Lower lobe of right lung (tissue), 2 donors: ENCODE measurements around the gene RIPK3. TPM values are rescaled to one million over a fixed set of nuclear protein-coding genes. Genes with fewer than 3 reads are reported as not detected.

Experiments
- ATAC-seq, 2 donors: fragments of 200-7000 bp; cut with Tn5 transposase; one replicate each; pipeline ENCODE4 v1.9.1; 2020 to 2022; ENCODE audit warnings: mild to moderate bottlenecking in 2 of 2, moderate library complexity in 2 of 2
- DNase-seq: peaks from one replicate; pipeline ENCODE4 v3.0.0-alpha.2; 2020
- H3K27ac ChIP-seq: fragments of 200-600 bp; one replicate; pipeline ENCODE4 v1.8.0; 2022
- H3K27me3 ChIP-seq: fragments of 200-600 bp; one replicate; pipeline ENCODE4 v1.8.0; 2022; ENCODE audit warnings: low read depth
- H3K36me3 ChIP-seq: fragments of 200-600 bp; one replicate; pipeline ENCODE4 v1.8.0; 2022; ENCODE audit warnings: mild to moderate bottlenecking
- H3K4me1 ChIP-seq: fragments of 200-600 bp; one replicate; pipeline ENCODE4 v1.8.0; 2022
- H3K4me3 ChIP-seq: fragments of 200-600 bp; one replicate; pipeline ENCODE4 v1.8.0; 2022; ENCODE audit warnings: mild to moderate bottlenecking
- H3K9me3 ChIP-seq: fragments of 200-600 bp; one replicate; pipeline ENCODE4 v1.8.0; 2022
- CTCF ChIP-seq: fragments of 200-600 bp; IDR thresholded peaks from one replicate; pipeline ENCODE4 v1.8.0; 2022; ENCODE audit warnings: antibody characterized with exemption, mild to moderate bottlenecking
- intact Hi-C: fragments of 100-400 bp; cut with DNase I; formaldehyde crosslinking; loops from one replicate; pipeline ENCODE4 v1.11.0; 2022
- total RNA-seq: library from RNA; stranded (reverse); fragmentation: NEBNext Ultra II Directional; extraction: Animal tissue kit (Norgen Biotek cat#: 25700); gene quantifications from one replicate; pipeline ENCODE4 v1.2.1, GENCODE V29; 2021
- donor health status: DM: no; HTN: yes; CAD: no; lungs with severe emphysema.

The RIPK3 gene
- total RNA-seq, 1 donor from 2014 or later = 27.9 TPM

DNA sequence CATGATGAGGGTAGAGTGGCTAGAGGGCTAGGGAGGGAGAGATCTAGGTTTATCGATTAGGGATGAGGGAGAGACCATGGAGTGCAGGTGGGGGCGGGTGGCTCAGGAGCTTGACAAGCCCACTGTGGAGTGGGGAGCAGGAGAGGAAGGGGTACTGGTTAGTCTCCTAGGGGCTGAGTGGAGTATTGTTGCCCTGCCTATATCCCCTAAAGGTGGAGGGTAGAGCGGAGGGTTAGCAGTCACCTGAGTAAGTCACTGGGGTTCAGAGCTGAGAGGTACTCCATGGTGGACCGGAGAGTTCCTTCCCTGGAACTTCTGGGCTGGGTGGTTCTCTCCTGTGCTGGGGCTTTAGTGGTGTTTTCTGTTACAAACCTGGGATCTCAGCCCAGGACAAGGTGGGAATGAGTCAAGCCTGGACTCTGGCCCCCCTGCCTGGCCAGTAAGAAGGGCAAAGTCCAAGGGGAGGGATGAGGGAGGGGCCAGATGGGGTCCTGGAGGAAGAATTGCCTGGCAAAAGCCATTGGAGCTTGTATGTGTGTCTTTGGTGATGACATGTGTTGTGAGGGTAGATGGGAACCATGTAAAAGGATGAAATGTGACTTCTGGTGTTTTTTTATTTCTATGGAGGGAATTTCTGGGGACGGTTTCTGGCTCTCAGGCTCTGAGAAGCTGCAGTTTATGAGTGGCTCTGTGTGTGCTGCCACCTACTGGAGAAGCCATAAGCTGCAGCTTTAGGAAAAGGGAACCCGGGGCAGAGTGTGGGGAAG is 32.0 kb downstream of the RIPK3 start, which contains the start of gene CIDEB:
Gene CIDEB (minus strand): TSS at position 403 of the 767 bp plus-strand sequence. CDS start 119 bp downstream, at position 284.
- ATAC-seq = peak; percentile 24 to 51
- H3K27ac ChIP-seq = no peak within 1 kb of the TSS
- H3K4me3 ChIP-seq = no peak within 1 kb of the TSS
- TF ChIP-seq CTCF = peak; percentile 93
- H3K4me1 ChIP-seq = peaks cover 43% of the 10 kb centered on the region
- intact Hi-C loops = no loop called here
- no peaks in the 10 kb centered on the region for H3K27me3 ChIP-seq
- H3K36me3 ChIP-seq = peaks cover 49% of the 10 kb centered on the region
- no peaks in the 10 kb centered on the region for H3K9me3 ChIP-seq
- peak; percentile 65 for DNase-seq

DNA sequence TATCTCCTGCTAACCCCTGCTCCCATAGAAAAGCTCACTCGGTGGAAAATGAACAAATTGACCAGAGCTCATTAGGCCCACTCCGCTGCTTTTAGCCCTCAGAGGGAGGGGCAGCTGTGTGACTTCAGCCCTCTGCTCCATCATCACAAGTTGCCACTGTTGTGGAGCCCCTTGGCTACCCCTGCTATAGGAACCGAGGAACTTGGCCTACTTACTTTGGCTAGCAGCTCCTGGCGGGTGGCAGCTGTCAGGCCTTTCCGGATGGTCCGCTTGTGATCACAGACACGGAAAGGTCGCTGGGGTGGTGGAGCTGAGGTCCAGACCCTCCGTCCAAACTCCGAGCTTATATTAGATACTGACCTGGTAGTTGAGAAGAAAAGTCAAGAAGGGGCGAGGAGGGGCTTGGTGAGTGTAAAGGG is 32.6 kb downstream of the RIPK3 start:
- Histone ChIP-seq H3K4me3 (no peak overlapping the region), H3K27me3 (no peaks in the 10 kb centered on the region), H3K27ac (no peak overlapping the region), H3K36me3 (peaks cover 55% of the 10 kb centered on the region), H3K4me1 (peaks cover 37% of the 10 kb centered on the region), H3K9me3 (no peaks in the 10 kb centered on the region)
- intact Hi-C loops = no loop called here
- DNase-seq = no peak
- no peak for ATAC-seq
- no peak for TF ChIP-seq CTCF

- no peak for ATAC-seq
- TF ChIP-seq CTCF = no peak
- H3K4me1 ChIP-seq = peaks cover 22% of the 10 kb centered on the region
- peaks cover 66% of the 10 kb centered on the region for H3K36me3 ChIP-seq
- H3K9me3 ChIP-seq = no peaks in the 10 kb centered on the region
- no peak overlapping the region for H3K27ac ChIP-seq
- intact Hi-C loops = no loop called here
- no peak for DNase-seq
- H3K4me3 ChIP-seq = no peak overlapping the region
- H3K27me3 ChIP-seq = no peaks in the 10 kb centered on the region
These were observed 35.8 kb downstream of the RIPK3 start for GRCh38 chr14:24304019-24304387.

GRCh38 chr14:24300326-24300980 is 39.3 kb downstream of the RIPK3 start:
- ATAC-seq (no peak), DNase-seq (no peak)
- Histone ChIP-seq H3K9me3 (no peaks in the 10 kb centered on the region), H3K36me3 (peaks cover 57% of the 10 kb centered on the region), H3K27me3 (no peaks in the 10 kb centered on the region), H3K4me3 (peak overlapping the region; percentile 99), H3K4me1 (peaks cover 31% of the 10 kb centered on the region), H3K27ac (peak overlapping the region; percentile 92)
- intact Hi-C loops = no loop called here
- TF ChIP-seq CTCF = no peak

GRCh38 chr14:24299255-24300191 is 40.3 kb downstream of the RIPK3 start, which contains the start of the genes DHRS1 and NOP9:
Gene DHRS1 (minus strand): TSS chr14:24299780. CDS start chr14:24299106, 674 bp downstream.
Gene NOP9 (plus strand): TSS chr14:24299850. CDS start chr14:24299955, 105 bp downstream.
- peak within 1 kb of the TSS; percentile 92 for H3K27ac ChIP-seq
- no peaks in the 10 kb centered on the region for H3K27me3 ChIP-seq
- ATAC-seq (peak; percentile 94 to 95), DNase-seq (peak; percentile 94)
- intact Hi-C loops = loop anchor here (10.0 kb wide), 1 partner anchor 55 kb away; the partner anchor contains the start of gene TINF2
- no peak for TF ChIP-seq CTCF
- peak within 1 kb of the TSS; percentile 99 for H3K4me3 ChIP-seq
- H3K36me3 ChIP-seq = peaks cover 57% of the 10 kb centered on the region
- no peaks in the 10 kb centered on the region for H3K9me3 ChIP-seq
- peaks cover 31% of the 10 kb centered on the region for H3K4me1 ChIP-seq
